DND-41 (cell line): ENCODE data around the gene JCAD.

Source experiments
- ATAC-seq: fragments of 200-7000 bp; cut with Tn5 transposase; 3 replicates; pipeline ENCODE4 v1.9.1; 2021; ENCODE audit warnings: low read depth; ENCODE audit not compliant: insufficient read depth
- DNase-seq: peaks from one replicate; pipeline ENCODE4 v3.0.0-alpha.2; 2020
- H2AFZ ChIP-seq: 2 replicates; pipeline ENCODE4 v1.6.0; 2012; ENCODE audit warnings: low read depth, low read length
- H3K27ac ChIP-seq: 2 replicates; pipeline ENCODE4 v1.5.1; 2012; ENCODE audit warnings: low read length, inconsistent platforms
- H3K27me3 ChIP-seq: fragments of 200-600 bp; sonication (generic); 2 replicates; pipeline ENCODE4 v1.6.0; 2012; ENCODE audit warnings: low read length, mild to moderate bottlenecking, inconsistent platforms; ENCODE audit not compliant: insufficient read depth, poor library complexity
- H3K36me3 ChIP-seq: 2 replicates; pipeline ENCODE4 v1.5.1; 2012; ENCODE audit warnings: low read length, inconsistent platforms; ENCODE audit not compliant: insufficient read depth
- H3K4me1 ChIP-seq: 2 replicates; pipeline ENCODE4 v1.5.1; 2012; ENCODE audit warnings: mild to moderate bottlenecking, low read length; ENCODE audit not compliant: insufficient read depth
- H3K4me2 ChIP-seq: 2 replicates; pipeline ENCODE4 v1.6.0; 2012; ENCODE audit warnings: mild to moderate bottlenecking, moderate library complexity, low read length, inconsistent platforms; ENCODE audit not compliant: insufficient read depth
- H3K4me3 ChIP-seq, 2 experiments: fragments of 200-600 bp in 1 of 2; shearing (Covaris generic) in 1 of 2; 2 replicates each; pipeline ENCODE4 v1.5.1; 2012 to 2016; ENCODE audit warnings: inconsistent platforms in 2 of 2, low read length in 2 of 2, mild to moderate bottlenecking in 2 of 2, low read depth in 1 of 2, moderate library complexity in 1 of 2
- H3K79me2 ChIP-seq: 2 replicates; pipeline ENCODE4 v1.6.0; 2012; ENCODE audit warnings: low read length, inconsistent platforms; ENCODE audit not compliant: insufficient read depth
- H3K9ac ChIP-seq: 2 replicates; pipeline ENCODE4 v1.6.0; 2012; ENCODE audit warnings: low read depth, mild to moderate bottlenecking, inconsistent platforms, low read length, moderate library complexity
- H3K9me3 ChIP-seq: 2 replicates; pipeline ENCODE4 v1.5.1; 2012; ENCODE audit warnings: low read length, moderate library complexity, mild to moderate bottlenecking, inconsistent platforms; ENCODE audit not compliant: insufficient read depth, severe bottlenecking
- H4K20me1 ChIP-seq: 2 replicates; pipeline ENCODE4 v1.6.0; 2012; ENCODE audit warnings: low read length; ENCODE audit not compliant: insufficient read depth
- EZH2 ChIP-seq: IDR thresholded peaks from 3 replicates; pipeline ENCODE4 v1.6.1; 2012; ENCODE audit warnings: borderline replicate concordance, low read depth, mild to moderate bottlenecking, moderate library complexity, low read length, inconsistent platforms; ENCODE audit not compliant: severe bottlenecking
- TF ChIP-seq, protein P1 (sequence below): IDR thresholded peaks from 2 replicates; pipeline ENCODE4 v1.5.1; 2012; ENCODE audit warnings: borderline replicate concordance, low read length, moderate library complexity, mild to moderate bottlenecking; ENCODE audit not compliant: poor library complexity, severe bottlenecking; ENCODE audit errors: extremely low read depth

JCAD gene

DNA sequence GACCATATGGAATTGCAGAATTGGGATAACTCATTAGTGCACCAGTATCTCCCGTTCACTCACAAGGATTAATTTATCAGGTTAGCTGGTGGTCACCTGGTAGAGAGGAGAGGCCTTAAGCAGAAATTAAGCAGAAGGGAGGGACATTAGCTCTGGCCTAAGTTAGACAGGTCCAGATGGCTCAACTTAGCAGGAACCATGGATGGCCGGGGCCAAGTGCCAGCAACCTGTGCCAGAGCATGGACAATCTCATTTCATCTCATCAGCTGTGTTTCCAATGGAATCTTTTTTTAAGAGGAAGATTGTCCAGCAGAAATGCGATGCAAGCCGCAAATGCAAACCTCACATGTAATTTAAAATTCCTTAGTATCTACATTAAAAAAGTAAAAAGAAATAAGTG, 82.2 kb downstream of the JCAD start:
- Histone ChIP-seq H3K4me3 (no peak overlapping the region), H3K9me3 (peaks cover 9% of the 10 kb centered on the region), H3K36me3 (no peaks in the 10 kb centered on the region), H3K27ac (no peak overlapping the region), H2AFZ (no peak overlapping the region), H3K79me2 (no peaks in the 10 kb centered on the region), H3K4me2 (no peak overlapping the region), H3K27me3 (no peaks in the 10 kb centered on the region), H3K4me1 (no peaks in the 10 kb centered on the region), H4K20me1 (no peaks in the 10 kb centered on the region), H3K9ac (no peak overlapping the region)
- DNase-seq, result no peak
- no peak for TF ChIP-seq EZH2
- TF ChIP-seq, protein P1, sequence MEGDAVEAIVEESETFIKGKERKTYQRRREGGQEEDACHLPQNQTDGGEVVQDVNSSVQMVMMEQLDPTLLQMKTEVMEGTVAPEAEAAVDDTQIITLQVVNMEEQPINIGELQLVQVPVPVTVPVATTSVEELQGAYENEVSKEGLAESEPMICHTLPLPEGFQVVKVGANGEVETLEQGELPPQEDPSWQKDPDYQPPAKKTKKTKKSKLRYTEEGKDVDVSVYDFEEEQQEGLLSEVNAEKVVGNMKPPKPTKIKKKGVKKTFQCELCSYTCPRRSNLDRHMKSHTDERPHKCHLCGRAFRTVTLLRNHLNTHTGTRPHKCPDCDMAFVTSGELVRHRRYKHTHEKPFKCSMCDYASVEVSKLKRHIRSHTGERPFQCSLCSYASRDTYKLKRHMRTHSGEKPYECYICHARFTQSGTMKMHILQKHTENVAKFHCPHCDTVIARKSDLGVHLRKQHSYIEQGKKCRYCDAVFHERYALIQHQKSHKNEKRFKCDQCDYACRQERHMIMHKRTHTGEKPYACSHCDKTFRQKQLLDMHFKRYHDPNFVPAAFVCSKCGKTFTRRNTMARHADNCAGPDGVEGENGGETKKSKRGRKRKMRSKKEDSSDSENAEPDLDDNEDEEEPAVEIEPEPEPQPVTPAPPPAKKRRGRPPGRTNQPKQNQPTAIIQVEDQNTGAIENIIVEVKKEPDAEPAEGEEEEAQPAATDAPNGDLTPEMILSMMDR, result no peak
- ATAC-seq, result no peak

DNA sequence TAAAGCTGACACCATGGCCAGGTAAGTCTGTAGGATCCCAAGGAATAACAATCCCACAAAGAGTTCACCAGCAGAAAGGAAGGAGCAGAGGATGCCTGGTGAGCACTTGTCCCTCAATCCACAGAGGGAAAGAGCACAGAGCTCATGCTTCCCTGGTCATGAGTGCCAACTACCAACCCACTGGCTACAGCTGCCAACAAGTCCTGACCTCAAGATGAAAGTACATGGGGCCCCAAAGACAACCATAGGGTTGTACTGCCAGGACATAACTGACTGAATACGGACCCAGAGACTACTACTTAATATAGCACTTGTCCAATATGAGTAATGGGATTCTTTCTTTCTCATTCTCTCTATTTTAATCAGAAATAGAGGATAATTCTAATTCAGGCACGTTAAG, 83.3 kb downstream of the JCAD start:
- Histone ChIP-seq H3K27ac (no peak overlapping the region), H3K79me2 (no peaks in the 10 kb centered on the region), H3K27me3 (no peaks in the 10 kb centered on the region), H3K36me3 (no peaks in the 10 kb centered on the region), H4K20me1 (no peaks in the 10 kb centered on the region), H3K4me3 (no peak overlapping the region), H3K4me2 (no peak overlapping the region), H3K9ac (no peak overlapping the region), H3K9me3 (peaks cover 9% of the 10 kb centered on the region), H3K4me1 (no peaks in the 10 kb centered on the region), H2AFZ (no peak overlapping the region)
- ATAC-seq, result no peak
- DNase-seq, result no peak
- TF ChIP-seq, protein P1, result no peak
- no peak for TF ChIP-seq EZH2

DNA sequence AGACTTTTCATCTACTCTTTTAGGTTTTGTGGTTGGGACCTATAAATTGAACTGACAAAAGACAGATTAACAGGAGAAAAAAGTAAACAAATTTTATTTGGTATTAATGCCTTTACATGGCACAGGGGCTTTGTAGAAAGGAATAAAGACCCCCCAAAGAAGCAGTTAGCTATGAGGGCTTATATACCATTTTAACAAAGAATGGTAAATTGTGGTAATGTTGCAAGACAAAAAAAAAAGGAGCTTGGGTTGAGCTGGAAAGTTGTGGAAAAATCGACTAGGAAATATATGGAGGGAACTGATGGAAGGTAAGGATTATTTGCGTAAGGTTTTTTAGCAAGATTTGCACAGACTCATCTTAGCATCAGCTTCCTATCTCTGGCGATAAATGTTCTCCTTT, 84.6 kb downstream of the JCAD start:
- Histone ChIP-seq H4K20me1 (no peaks in the 10 kb centered on the region), H3K27me3 (no peaks in the 10 kb centered on the region), H3K9ac (no peak overlapping the region), H3K9me3 (peaks cover 9% of the 10 kb centered on the region), H3K4me1 (no peaks in the 10 kb centered on the region), H3K36me3 (no peaks in the 10 kb centered on the region), H3K79me2 (no peaks in the 10 kb centered on the region), H3K4me2 (no peak overlapping the region), H2AFZ (no peak overlapping the region), H3K27ac (no peak overlapping the region), H3K4me3 (no peak overlapping the region)
- DNase-seq (no peak), ATAC-seq (no peak)
- TF ChIP-seq EZH2, result no peak
- TF ChIP-seq, protein P1, result no peak

DNA sequence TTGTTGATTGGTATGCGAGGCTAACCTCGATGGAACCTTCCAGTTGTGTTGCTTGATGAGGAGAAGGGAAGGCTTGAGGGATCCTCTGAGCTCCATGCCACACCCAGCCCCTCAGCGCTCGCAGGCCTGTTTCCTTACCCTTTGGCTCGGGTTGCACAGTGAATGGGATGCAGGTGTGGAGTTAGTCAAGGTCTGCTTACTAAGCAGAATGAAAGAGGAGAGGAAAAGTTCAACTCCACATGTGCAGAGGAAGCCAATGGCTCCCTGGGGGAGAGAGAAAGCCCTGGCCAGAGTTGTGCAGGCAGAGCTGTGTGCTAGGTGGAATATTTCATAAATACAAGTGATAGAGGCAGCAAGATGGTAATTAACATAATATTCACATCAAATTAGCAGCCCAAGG, 85.5 kb downstream of the JCAD start:
- TF ChIP-seq EZH2, result no peak
- TF ChIP-seq, protein P1, result no peak
- H3K9me3 ChIP-seq, result peaks cover 9% of the 10 kb centered on the region
- H4K20me1 ChIP-seq, result no peaks in the 10 kb centered on the region
- no peak overlapping the region for H3K4me2 ChIP-seq
- no peak for DNase-seq
- ATAC-seq, result no peak
- no peak overlapping the region for H3K9ac ChIP-seq
- no peaks in the 10 kb centered on the region for H3K36me3 ChIP-seq
- no peaks in the 10 kb centered on the region for H3K27me3 ChIP-seq
- H3K4me3 ChIP-seq, result no peak overlapping the region
- no peak overlapping the region for H2AFZ ChIP-seq
- no peaks in the 10 kb centered on the region for H3K4me1 ChIP-seq
- no peaks in the 10 kb centered on the region for H3K79me2 ChIP-seq
- H3K27ac ChIP-seq, result no peak overlapping the region
